ENCODE results near the gene ATP5PD.

The ATP5PD gene

GRCh38 chr17:75034236-75034908 lies 12.4 kb downstream of the ATP5PD start:
- H3K4me3 ChIP-seq (replicated peaks; ENCODE audit: insufficient read depth, low read length) = peak overlapping the region; percentile 60
- DNase-seq (ENCODE audit: low read depth in 1 of 2, low spot score in 1 of 2) = peak; percentile 75 to 93
- H3K27me3 ChIP-seq (ENCODE audit: insufficient read depth, poor library complexity, severe bottlenecking) = no peaks in the 10 kb centered on the region
- no peak for TF ChIP-seq SPI1 (IDR thresholded peaks at IDR 0.05; ENCODE audit: borderline replicate concordance, low read depth)
- TF ChIP-seq REST (IDR thresholded peaks at IDR 0.05; ENCODE audit: insufficient replicate concordance, low read depth) = no peak
- no peak for TF ChIP-seq GABPA (IDR thresholded peaks at IDR 0.05; ENCODE audit: low read depth)
- TF ChIP-seq POLR2AphosphoS5 (IDR thresholded peaks at IDR 0.05; ENCODE audit: low read depth) = 0 out of 2 replicates have a peak, but pooled peaks have one; percentile 34
- peak overlapping the region; percentile 82 for H3K27ac ChIP-seq (replicated peaks)

- Histone ChIP-seq H3K4me3 (replicated peaks; ENCODE audit: insufficient read depth, low read length) (peak overlapping the region; percentile 60), H3K27ac (replicated peaks) (peak overlapping the region; percentile 82), H3K27me3 (ENCODE audit: insufficient read depth, poor library complexity, severe bottlenecking) (no peaks in the 10 kb centered on the region)
- no peak for TF ChIP-seq CTCF (IDR thresholded peaks at IDR 0.05; ENCODE audit: insufficient read depth, low read length)
- no peak for TF ChIP-seq POLR2AphosphoS5 (IDR thresholded peaks at IDR 0.05; ENCODE audit: low read depth)
- no peak for TF ChIP-seq REST (IDR thresholded peaks at IDR 0.05; ENCODE audit: insufficient replicate concordance, low read depth)
- no peak for TF ChIP-seq SPI1 (IDR thresholded peaks at IDR 0.05; ENCODE audit: borderline replicate concordance, low read depth)
- TF ChIP-seq GABPA (IDR thresholded peaks at IDR 0.05; ENCODE audit: low read depth) = no peak
- DNase-seq (ENCODE audit: low read depth in 1 of 2, low spot score in 1 of 2) = peak; percentile 77 to 93
Observed at GRCh38 chr17:75033346-75034235, 13.2 kb downstream of the ATP5PD start.

GRCh38 chr17:75032720-75033280 lies 14.0 kb downstream of the ATP5PD start:
- no peak overlapping the region for H3K27ac ChIP-seq (replicated peaks)
- TF ChIP-seq SPI1 (IDR thresholded peaks at IDR 0.05; ENCODE audit: borderline replicate concordance, low read depth) (no peak), GABPA (IDR thresholded peaks at IDR 0.05; ENCODE audit: low read depth) (no peak), POLR2AphosphoS5 (IDR thresholded peaks at IDR 0.05; ENCODE audit: low read depth) (no peak), CTCF (IDR thresholded peaks at IDR 0.05; ENCODE audit: insufficient read depth, low read length) (no peak), REST (IDR thresholded peaks at IDR 0.05; ENCODE audit: insufficient replicate concordance, low read depth) (no peak)
- no peak for DNase-seq (ENCODE audit: low read depth in 1 of 2, low spot score in 1 of 2)
- H3K4me3 ChIP-seq (replicated peaks; ENCODE audit: insufficient read depth, low read length) = peak overlapping the region; percentile 60; the same call in 1 of the 2 replicates
- no peaks in the 10 kb centered on the region for H3K27me3 ChIP-seq (ENCODE audit: insufficient read depth, poor library complexity, severe bottlenecking)

All from HL-60 (cell line).